ENCODE data around the gene IRF2. TPM values are rescaled to one million over a fixed set of nuclear protein-coding genes. Genes with fewer than 3 reads are reported as not detected.

The IRF2 gene
- total and polyA plus RNA-seq, 2 of the 8 experiments (the other 6 are each of a cell fraction or from before 2014, with no cell fraction given), result 13.8 to 17.0 TPM

DNA sequence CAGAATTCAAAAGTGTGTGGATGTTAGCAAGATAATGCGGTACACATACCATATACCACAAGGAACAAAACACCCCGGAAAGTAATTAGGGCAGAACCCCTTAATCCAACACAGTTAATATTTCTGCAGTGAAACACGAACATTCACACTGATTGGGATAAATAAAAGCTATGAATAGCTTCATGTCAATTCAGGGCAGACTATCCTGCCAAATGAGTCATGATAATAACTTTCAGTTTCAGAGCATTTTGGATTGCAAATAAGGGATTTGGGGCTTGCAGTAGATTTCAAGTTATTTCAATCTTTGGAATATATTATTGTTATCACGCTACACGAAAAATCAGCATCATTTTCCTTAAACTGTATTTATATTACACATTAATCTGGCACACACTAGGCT lies 24.3 kb downstream of the IRF2 start:
- Histone ChIP-seq H3K79me1 (ENCODE audit: low read depth, low read length) (peaks cover 6% of the 10 kb centered on the region; the same call in 1 of the 2 replicates), H3K23me2 (ENCODE audit: low read depth, low read length) (no peaks in the 10 kb centered on the region), H3K4me2 (ENCODE audit: insufficient read depth in 1 of 2, low read depth in 2 of 2, low read length in 2 of 2) (no peak overlapping the region), H2BK5ac (ENCODE audit: low read depth, low read length) (no peak overlapping the region), H3K9ac (replicated peaks in 1 of 4; ENCODE audit: extremely low read depth in 1 of 4, low read depth in 3 of 4, low read length in 3 of 4) (no peak overlapping the region), H2BK15ac (ENCODE audit: low read length) (no peak overlapping the region), H3K9me3 (ENCODE audit: insufficient read depth in 2 of 2, low read depth in 1 of 2, low read length in 1 of 2) (no peaks in the 10 kb centered on the region), H3K4me3 (ENCODE audit: extremely low read depth in 1 of 4, insufficient read depth in 2 of 4, low read depth in 3 of 4, low read length in 4 of 4) (no peak overlapping the region), H4K8ac (ENCODE audit: extremely low read depth, insufficient read depth, low read length) (no peak overlapping the region), H2BK20ac (ENCODE audit: low read length) (no peak overlapping the region), H3K4ac (replicated peaks; ENCODE audit: insufficient read length, low read depth, low read length) (no peak overlapping the region), H3K56ac (replicated peaks; ENCODE audit: insufficient read length, low read depth, low read length) (no peak overlapping the region), H3K4me1 (replicated peaks in 1 of 4; ENCODE audit: control insufficient read depth in 3 of 4, insufficient read depth in 4 of 4, low read length in 3 of 4) (peaks cover 11 to 34% (median 27%) of the 10 kb centered on the region in 4 experiments), H4K91ac (replicated peaks; ENCODE audit: insufficient read length, low read length) (no peak overlapping the region), H2BK12ac (ENCODE audit: low read depth, low read length) (no peak overlapping the region), H2BK120ac (replicated peaks; ENCODE audit: low read depth, low read length) (no peak overlapping the region), H2AFZ (ENCODE audit: low read length) (no peak overlapping the region), H3K27me3 (replicated peaks in 1 of 4; ENCODE audit: control insufficient read depth in 3 of 4, extremely low read depth in 1 of 4, insufficient read depth in 3 of 4, low read length in 3 of 4) (no peaks in the 10 kb centered on the region), H3K79me2 (ENCODE audit: control insufficient read depth in 1 of 2, insufficient read depth in 2 of 2, low read length in 2 of 2) (peaks cover 0 to 93% of the 10 kb centered on the region in 2 experiments), H4K5ac (ENCODE audit: insufficient read length, low read depth, low read length) (no peak overlapping the region), H2AK5ac (ENCODE audit: low read depth, low read length) (no peak overlapping the region), H3K27ac (ENCODE audit: low read depth, low read length) (no peak overlapping the region), H3K23ac (ENCODE audit: insufficient read length) (no peak overlapping the region), H3K36me3 (ENCODE audit: control insufficient read depth in 2 of 4, insufficient read depth in 4 of 4, low read length in 3 of 4) (no peaks in the 10 kb centered on the region), H3K14ac (ENCODE audit: insufficient read length) (no peak overlapping the region), H4K20me1 (replicated peaks in 1 of 2; ENCODE audit: control insufficient read depth in 1 of 2, insufficient read depth in 2 of 2, low read length in 2 of 2) (peaks cover 3 to 6% of the 10 kb centered on the region in 2 experiments), H3K18ac (ENCODE audit: extremely low read depth, low read length) (no peak overlapping the region)
- FAIRE-seq (no peak), DNase-seq (ENCODE audit: low read depth in 1 of 2, low spot score in 2 of 2) (no peak)
- WGBS, 2 experiments (ENCODE audit: extremely low coverage in 1 of 2, insufficient coverage in 1 of 2, insufficient read length in 1 of 2, insufficient replicate concordance in 2 of 2, low coverage in 1 of 2, low lambda C conversion rate in 2 of 2, missing lambda C conversion rate in 1 of 2), result 89% methylated on average over 5 of the region's 5 CpGs; no CpG with 5 or more reads in 1 of the 2 experiments
- ChIA-PET POLR2A (ENCODE audit: partially characterized antibody) (no interaction called here), CTCF (ENCODE audit: partially characterized antibody) (no interaction called here)
- TF ChIP-seq E2F6 (IDR thresholded peaks at IDR 0.05) (no peak), CBX8 (IDR thresholded peaks at IDR 0.05; ENCODE audit: borderline replicate concordance, low read depth, low read length) (no peak), HDAC2 (IDR thresholded peaks at IDR 0.05; ENCODE audit: borderline replicate concordance in 1 of 2, low read depth in 2 of 2, low read length in 2 of 2) (no peak), RBBP5 (IDR thresholded peaks at IDR 0.05; ENCODE audit: borderline replicate concordance, low read depth, low read length) (no peak), RFX5 (IDR thresholded peaks at IDR 0.05; ENCODE audit: borderline replicate concordance, low read depth, low read length) (no peak), FOSL1 (IDR thresholded peaks at IDR 0.05; ENCODE audit: insufficient read depth, low read depth, low read length) (no peak), USF2 (IDR thresholded peaks at IDR 0.05; ENCODE audit: low read length) (no peak), SP4 (IDR thresholded peaks at IDR 0.05; ENCODE audit: low read length) (no peak), KDM1A (IDR thresholded peaks at IDR 0.05; ENCODE audit: borderline replicate concordance, low read length) (no peak), SP1 (IDR thresholded peaks at IDR 0.05; ENCODE audit: low read depth, low read length) (no peak), TEAD4 (IDR thresholded peaks at IDR 0.05; ENCODE audit: low read depth, low read length) (no peak)
